Lower leg skin (tissue), 4 donors: ENCODE results near the gene REC8. TPM values are rescaled to one million over a fixed set of nuclear protein-coding genes. Genes with fewer than 3 reads are reported as not detected.

Experiments used
- DNase-seq, 2 donors: peaks; one replicate each; pipeline ENCODE4 v3.0.0-alpha.2; 2019; ENCODE audit warnings: low spot score in 2 of 2
- H3K4me3 ChIP-seq: fragments of 200-600 bp; sonication (generic); 2 replicates; pipeline ENCODE4 v1.5.1; 2017; ENCODE audit warnings: mild to moderate bottlenecking, low read depth; ENCODE audit not compliant: poor library complexity, severe bottlenecking
- CTCF ChIP-seq, 3 donors: fragments of 450-650 bp; IDR thresholded peaks; one replicate each; pipeline ENCODE4 v1.5.1; 2016; ENCODE audit warnings: antibody characterized with exemption in 3 of 3, mild to moderate bottlenecking in 3 of 3, moderate library complexity in 2 of 3
- POLR2A ChIP-seq, 2 donors: fragments of 450-650 bp; IDR thresholded peaks; one replicate each; pipeline ENCODE4 v1.6.1; 2016 to 2017; ENCODE audit warnings: antibody characterized with exemption in 2 of 2, mild to moderate bottlenecking in 1 of 2, moderate library complexity in 1 of 2
- WGBS, 2 donors: methylation state at CpG; one replicate each; pipeline ENCODE4 v1.1.5; 2018; 5-methylcytosine and 5-hydroxymethylcytosine counted together
- intact Hi-C: fragments of 100-400 bp; cut with DNase I; formaldehyde crosslinking; loops from one replicate; pipeline ENCODE4 v1.15.0; 2023; ENCODE audit warnings: low total_unique reads
- total RNA-seq, 4 donors: library from RNA; depleted of rRNA; stranded (reverse); fragments of >200 nt; gene quantifications; one replicate each; pipeline ENCODE4 v1.1.0, GENCODE V29; 2016

REC8 gene
- total RNA-seq, 4 donors from 2014 or later = 1.2 to 7.1 (median 2.4) TPM

DNA sequence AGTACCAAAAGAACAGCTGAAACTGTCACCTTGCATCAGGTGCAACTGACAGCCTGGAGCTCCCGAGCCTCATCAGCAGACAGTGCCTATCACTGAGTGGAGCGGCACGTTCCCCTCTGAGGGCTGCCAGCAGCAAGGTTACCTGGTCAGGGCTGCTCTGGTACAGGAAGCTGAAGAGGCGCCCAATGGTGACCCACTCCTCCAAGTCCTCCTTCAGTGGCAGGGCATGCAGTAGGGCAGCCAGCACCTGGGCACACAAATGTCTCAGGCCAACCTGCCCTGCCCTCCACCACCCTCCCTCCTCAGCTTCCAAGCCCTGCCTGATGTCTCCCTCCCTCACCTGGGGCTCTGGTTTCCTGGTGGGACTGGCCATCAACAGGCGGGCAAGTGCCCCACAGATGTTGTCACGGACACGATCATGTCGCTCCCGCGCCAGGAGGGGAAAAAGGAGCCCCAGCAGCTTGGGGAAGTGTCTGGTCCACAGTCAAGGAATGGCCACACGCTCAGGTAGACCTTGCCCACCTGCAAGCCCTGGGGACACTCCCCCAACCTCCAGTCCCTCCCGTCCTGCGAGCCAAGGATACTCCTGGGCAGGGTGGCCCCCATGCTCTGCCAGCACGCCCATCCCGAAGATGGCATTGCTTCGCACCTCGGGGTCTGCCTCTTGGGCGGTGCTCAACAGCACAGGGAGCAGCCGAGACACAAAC lies 9.6 kb downstream of the REC8 start:
- intact Hi-C loops = no loop called here
- no peak for TF ChIP-seq POLR2A (IDR thresholded peaks at IDR 0.05)
- TF ChIP-seq CTCF (IDR thresholded peaks at IDR 0.05) = no peak
- WGBS, 2 donors = 88 to 91% methylated on average over 17 to 19 of the region's 19 CpGs
- H3K4me3 ChIP-seq = no peak overlapping the region
- DNase-seq = no peak

GRCh38 chr14:24182110-24182882 lies 10.4 kb downstream of the REC8 start:
- intact Hi-C loops = no loop called here
- WGBS, 2 donors = 84 to 89% methylated on average over 12 to 14 of the region's 14 CpGs

DNA sequence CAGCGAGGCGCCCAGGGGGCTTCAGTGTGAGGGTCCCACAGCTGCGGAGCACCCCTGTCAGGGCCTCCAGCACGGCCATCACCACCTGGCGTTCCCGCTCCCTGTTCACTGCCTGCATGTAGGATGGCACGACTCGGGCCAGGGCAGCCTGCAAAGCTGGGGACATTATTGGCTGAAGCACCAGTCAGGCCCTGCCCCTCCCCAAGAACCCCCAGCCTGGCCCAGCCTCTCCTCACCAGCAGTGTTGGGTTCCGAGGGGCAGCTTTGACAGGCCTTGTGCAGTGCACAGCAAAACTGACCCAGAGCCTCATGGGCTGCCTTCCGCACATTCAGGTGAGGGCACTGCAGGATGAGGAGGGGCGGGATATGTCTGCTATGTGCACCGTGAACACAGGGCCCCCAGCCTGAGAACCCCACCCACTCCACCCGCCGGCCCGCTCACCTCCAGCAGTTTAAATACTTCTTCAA lies 11.2 kb downstream of the REC8 start:
- H3K4me3 ChIP-seq = no peak overlapping the region
- DNase-seq = no peak
- 89 to 97% methylated on average over 11 to 15 of the region's 15 CpGs for WGBS, 2 donors
- intact Hi-C loops = no loop called here
- no peak for TF ChIP-seq POLR2A (IDR thresholded peaks at IDR 0.05)

More at GRCh38 chr14:24182110-24182882, 10.4 kb downstream of the REC8 start:
- no peak for DNase-seq
- TF ChIP-seq POLR2A (IDR thresholded peaks at IDR 0.05) (no peak), CTCF (IDR thresholded peaks at IDR 0.05) (no peak)
- H3K4me3 ChIP-seq = no peak overlapping the region

GRCh38 chr14:24184104-24184970 lies 12.5 kb downstream of the REC8 start:
- TF ChIP-seq CTCF (IDR thresholded peaks at IDR 0.05) (no peak), POLR2A (IDR thresholded peaks at IDR 0.05) (no peak)
- 86 to 87% methylated on average over 15 to 19 of the region's 19 CpGs for WGBS, 2 donors
- DNase-seq = no peak
- H3K4me3 ChIP-seq = no peak overlapping the region
- intact Hi-C loops = no loop called here

- intact Hi-C loops = no loop called here
- 96 to 99% methylated on average over 7 of the region's 7 CpGs for WGBS, 2 donors
- TF ChIP-seq POLR2A (IDR thresholded peaks at IDR 0.05) (no peak), CTCF (IDR thresholded peaks at IDR 0.05) (no peak)
These were observed 13.1 kb downstream of the REC8 start for GRCh38 chr14:24185026-24185425.

More at GRCh38 chr14:24185026-24185425, 13.1 kb downstream of the REC8 start:
- no peak overlapping the region for H3K4me3 ChIP-seq
- no peak for DNase-seq
